ENCODE data around the gene CPNE5.

CPNE5 gene

GRCh38 chr6:36758516-36759147 lies 80.6 kb downstream of the CPNE5 start:
- DNase-seq, result no peak

GRCh38 chr6:36757943-36758508 lies 81.2 kb downstream of the CPNE5 start:
- no peak for DNase-seq

GRCh38 chr6:36757206-36757605 lies 82.0 kb downstream of the CPNE5 start:
- peak; percentile 50 to 64 for DNase-seq

GRCh38 chr6:36756786-36757185 lies 82.5 kb downstream of the CPNE5 start:
- DNase-seq, result no peak

GRCh38 chr6:36755435-36756348 lies 83.6 kb downstream of the CPNE5 start:
- peak; percentile 86 to 88 for DNase-seq

GRCh38 chr6:36754582-36755434 lies 84.4 kb downstream of the CPNE5 start:
- no peak for DNase-seq

GRCh38 chr6:36753671-36754405 lies 85.4 kb downstream of the CPNE5 start:
- DNase-seq, result peak in 1 of 2 donors; percentile 29

- peak; percentile 20 to 67 for DNase-seq
Observed at GRCh38 chr6:36752886-36753506, 86.2 kb downstream of the CPNE5 start.

- DNase-seq, result no peak
Observed at GRCh38 chr6:36752187-36752885, 86.9 kb downstream of the CPNE5 start.

- DNase-seq, result no peak
Observed at GRCh38 chr6:36751833-36752186, 87.4 kb downstream of the CPNE5 start.

GRCh38 chr6:36751091-36751490 lies 88.2 kb downstream of the CPNE5 start:
- DNase-seq, result no peak

GRCh38 chr6:36749829-36750489 lies 89.3 kb downstream of the CPNE5 start:
- no peak for DNase-seq

GRCh38 chr6:36746251-36746650 lies 93.0 kb downstream of the CPNE5 start:
- DNase-seq, result no peak

GRCh38 chr6:36745836-36746235 lies 93.4 kb downstream of the CPNE5 start:
- DNase-seq, result no peak

- DNase-seq, result no peak
Observed at GRCh38 chr6:36745283-36745682, 94.0 kb downstream of the CPNE5 start.

- DNase-seq, result no peak
Observed at GRCh38 chr6:36744304-36744673, 95.0 kb downstream of the CPNE5 start.

- DNase-seq, result no peak
Observed at GRCh38 chr6:36743538-36744303, 95.5 kb downstream of the CPNE5 start.

GRCh38 chr6:36743032-36743431 lies 96.2 kb downstream of the CPNE5 start:
- no peak for DNase-seq

GRCh38 chr6:36742146-36742545 lies 97.1 kb downstream of the CPNE5 start:
- no peak for DNase-seq

- DNase-seq, result no peak
Observed at GRCh38 chr6:36740818-36741179, 98.4 kb downstream of the CPNE5 start.

Data from CD4-positive, alpha-beta T cell treated with Interleukin-1 beta for 1 hour (primary cell).